Measurements from ENCODE around the gene SLC38A8.

Gene SLC38A8

GRCh38 chr16:84013787-84014569, 28.6 kb downstream of the SLC38A8 start:
- 0 out of 2 replicates have a peak, but pooled peaks cover 5% of the 10 kb centered on the region for H3K4me1 ChIP-seq (ENCODE audit: control insufficient read depth, insufficient read depth, low read length)
- no peak overlapping the region for H3K4me3 ChIP-seq (ENCODE audit: low read depth, low read length)
- no peak overlapping the region for H3K9ac ChIP-seq (ENCODE audit: low read length)
- H3K27me3 ChIP-seq (ENCODE audit: control insufficient read depth, insufficient read depth, low read length) = no peaks in the 10 kb centered on the region
- H3K9me3 ChIP-seq (ENCODE audit: control insufficient read depth, insufficient read depth, low read depth, low read length) = peaks cover 4% of the 10 kb centered on the region
- H3K27ac ChIP-seq (ENCODE audit: low read depth, low read length) = no peak overlapping the region
- no peaks in the 10 kb centered on the region for H3K36me3 ChIP-seq (ENCODE audit: control insufficient read depth, insufficient read depth, low read length)

- Histone ChIP-seq H3K9ac (ENCODE audit: low read length) (no peak overlapping the region), H3K4me3 (ENCODE audit: low read depth, low read length) (no peak overlapping the region), H3K9me3 (ENCODE audit: control insufficient read depth, insufficient read depth, low read depth, low read length) (peaks cover 4% of the 10 kb centered on the region), H3K27ac (ENCODE audit: low read depth, low read length) (no peak overlapping the region), H3K36me3 (ENCODE audit: control insufficient read depth, insufficient read depth, low read length) (no peaks in the 10 kb centered on the region), H3K4me1 (ENCODE audit: control insufficient read depth, insufficient read depth, low read length) (no peaks in the 10 kb centered on the region), H3K27me3 (ENCODE audit: control insufficient read depth, insufficient read depth, low read length) (no peaks in the 10 kb centered on the region; the same call in 1 of the 2 replicates)
Measured at GRCh38 chr16:84009282-84009681, 33.3 kb downstream of the SLC38A8 start.

- no peaks in the 10 kb centered on the region for H3K36me3 ChIP-seq (ENCODE audit: control insufficient read depth, insufficient read depth, low read length)
- no peak overlapping the region for H3K9ac ChIP-seq (ENCODE audit: low read length)
- H3K27ac ChIP-seq (ENCODE audit: low read depth, low read length) = no peak overlapping the region
- H3K27me3 ChIP-seq (ENCODE audit: control insufficient read depth, insufficient read depth, low read length) = no peaks in the 10 kb centered on the region; the same call in 1 of the 2 replicates
- H3K9me3 ChIP-seq (ENCODE audit: control insufficient read depth, insufficient read depth, low read depth, low read length) = peaks cover 4% of the 10 kb centered on the region
- H3K4me3 ChIP-seq (ENCODE audit: low read depth, low read length) = no peak overlapping the region
- H3K4me1 ChIP-seq (ENCODE audit: control insufficient read depth, insufficient read depth, low read length) = no peaks in the 10 kb centered on the region
Measured at GRCh38 chr16:84007965-84008364, 34.6 kb downstream of the SLC38A8 start.

GRCh38 chr16:84007520-84007919, 35.1 kb downstream of the SLC38A8 start:
- peaks cover 4% of the 10 kb centered on the region for H3K9me3 ChIP-seq (ENCODE audit: control insufficient read depth, insufficient read depth, low read depth, low read length)
- H3K27ac ChIP-seq (ENCODE audit: low read depth, low read length) = no peak overlapping the region
- H3K27me3 ChIP-seq (ENCODE audit: control insufficient read depth, insufficient read depth, low read length) = no peaks in the 10 kb centered on the region; the same call in 1 of the 2 replicates
- no peak overlapping the region for H3K9ac ChIP-seq (ENCODE audit: low read length)
- H3K4me3 ChIP-seq (ENCODE audit: low read depth, low read length) = no peak overlapping the region
- H3K36me3 ChIP-seq (ENCODE audit: control insufficient read depth, insufficient read depth, low read length) = no peaks in the 10 kb centered on the region
- H3K4me1 ChIP-seq (ENCODE audit: control insufficient read depth, insufficient read depth, low read length) = no peaks in the 10 kb centered on the region

GRCh38 chr16:84005391-84005790, 37.2 kb downstream of the SLC38A8 start:
- Histone ChIP-seq H3K27me3 (ENCODE audit: control insufficient read depth, insufficient read depth, low read length) (no peaks in the 10 kb centered on the region; the same call in 1 of the 2 replicates), H3K4me3 (ENCODE audit: low read depth, low read length) (no peak overlapping the region), H3K9ac (ENCODE audit: low read length) (no peak overlapping the region)

GRCh38 chr16:84004442-84004841, 38.2 kb downstream of the SLC38A8 start:
- peaks cover 4% of the 10 kb centered on the region for H3K9me3 ChIP-seq (ENCODE audit: control insufficient read depth, insufficient read depth, low read depth, low read length)
- no peak overlapping the region for H3K9ac ChIP-seq (ENCODE audit: low read length)
- H3K27ac ChIP-seq (ENCODE audit: low read depth, low read length) = no peak overlapping the region
- H3K27me3 ChIP-seq (ENCODE audit: control insufficient read depth, insufficient read depth, low read length) = no peaks in the 10 kb centered on the region; the same call in 1 of the 2 replicates
- H3K4me3 ChIP-seq (ENCODE audit: low read depth, low read length) = no peak overlapping the region
- no peaks in the 10 kb centered on the region for H3K36me3 ChIP-seq (ENCODE audit: control insufficient read depth, insufficient read depth, low read length)
- peaks cover 5% of the 10 kb centered on the region; the same call in 1 of the 2 replicates for H3K4me1 ChIP-seq (ENCODE audit: control insufficient read depth, insufficient read depth, low read length)

More at GRCh38 chr16:84005391-84005790, 37.2 kb downstream of the SLC38A8 start:
- Histone ChIP-seq H3K36me3 (ENCODE audit: control insufficient read depth, insufficient read depth, low read length) (no peaks in the 10 kb centered on the region), H3K4me1 (ENCODE audit: control insufficient read depth, insufficient read depth, low read length) (peaks cover 5% of the 10 kb centered on the region; the same call in 1 of the 2 replicates), H3K9me3 (ENCODE audit: control insufficient read depth, insufficient read depth, low read depth, low read length) (peaks cover 4% of the 10 kb centered on the region), H3K27ac (ENCODE audit: low read depth, low read length) (no peak overlapping the region)

GRCh38 chr16:84003038-84003437, 39.6 kb downstream of the SLC38A8 start:
- no peaks in the 10 kb centered on the region; the same call in 1 of the 2 replicates for H3K27me3 ChIP-seq (ENCODE audit: control insufficient read depth, insufficient read depth, low read length)
- no peaks in the 10 kb centered on the region for H3K9me3 ChIP-seq (ENCODE audit: control insufficient read depth, insufficient read depth, low read depth, low read length)
- H3K27ac ChIP-seq (ENCODE audit: low read depth, low read length) = no peak overlapping the region
- H3K4me1 ChIP-seq (ENCODE audit: control insufficient read depth, insufficient read depth, low read length) = peaks cover 5% of the 10 kb centered on the region; the same call in 1 of the 2 replicates
- no peak overlapping the region for H3K9ac ChIP-seq (ENCODE audit: low read length)
- no peak overlapping the region for H3K4me3 ChIP-seq (ENCODE audit: low read depth, low read length)
- H3K36me3 ChIP-seq (ENCODE audit: control insufficient read depth, insufficient read depth, low read length) = no peaks in the 10 kb centered on the region

- H3K4me3 ChIP-seq (ENCODE audit: low read depth, low read length) = no peak overlapping the region
- H3K27me3 ChIP-seq (ENCODE audit: control insufficient read depth, insufficient read depth, low read length) = no peaks in the 10 kb centered on the region; the same call in 1 of the 2 replicates
- H3K36me3 ChIP-seq (ENCODE audit: control insufficient read depth, insufficient read depth, low read length) = no peaks in the 10 kb centered on the region
- no peaks in the 10 kb centered on the region for H3K9me3 ChIP-seq (ENCODE audit: control insufficient read depth, insufficient read depth, low read depth, low read length)
- no peak overlapping the region for H3K9ac ChIP-seq (ENCODE audit: low read length)
- peaks cover 5% of the 10 kb centered on the region; the same call in 1 of the 2 replicates for H3K4me1 ChIP-seq (ENCODE audit: control insufficient read depth, insufficient read depth, low read length)
- no peak overlapping the region for H3K27ac ChIP-seq (ENCODE audit: low read depth, low read length)
Measured at GRCh38 chr16:84001726-84002125, 40.9 kb downstream of the SLC38A8 start.

GRCh38 chr16:84000989-84001642, 41.5 kb downstream of the SLC38A8 start:
- H3K9me3 ChIP-seq (ENCODE audit: control insufficient read depth, insufficient read depth, low read depth, low read length) = no peaks in the 10 kb centered on the region
- no peak overlapping the region for H3K27ac ChIP-seq (ENCODE audit: low read depth, low read length)
- peaks cover 5% of the 10 kb centered on the region; the same call in 1 of the 2 replicates for H3K4me1 ChIP-seq (ENCODE audit: control insufficient read depth, insufficient read depth, low read length)
- no peak overlapping the region for H3K4me3 ChIP-seq (ENCODE audit: low read depth, low read length)
- no peaks in the 10 kb centered on the region; the same call in 1 of the 2 replicates for H3K27me3 ChIP-seq (ENCODE audit: control insufficient read depth, insufficient read depth, low read length)
- no peak overlapping the region for H3K9ac ChIP-seq (ENCODE audit: low read length)
- H3K36me3 ChIP-seq (ENCODE audit: control insufficient read depth, insufficient read depth, low read length) = no peaks in the 10 kb centered on the region

GRCh38 chr16:83998091-83998490, 44.5 kb downstream of the SLC38A8 start:
- no peaks in the 10 kb centered on the region for H3K27me3 ChIP-seq (ENCODE audit: control insufficient read depth, insufficient read depth, low read length)
- no peak overlapping the region for H3K4me3 ChIP-seq (ENCODE audit: low read depth, low read length)
- no peak overlapping the region for H3K27ac ChIP-seq (ENCODE audit: low read depth, low read length)
- peaks cover 5% of the 10 kb centered on the region; the same call in 1 of the 2 replicates for H3K4me1 ChIP-seq (ENCODE audit: control insufficient read depth, insufficient read depth, low read length)
- H3K9me3 ChIP-seq (ENCODE audit: control insufficient read depth, insufficient read depth, low read depth, low read length) = no peaks in the 10 kb centered on the region
- no peaks in the 10 kb centered on the region for H3K36me3 ChIP-seq (ENCODE audit: control insufficient read depth, insufficient read depth, low read length)
- H3K9ac ChIP-seq (ENCODE audit: low read length) = no peak overlapping the region
